ENCODE measurements around the gene CCR5AS.
"Not testable (repeated sequence)": the region's sequence is repeated elsewhere in the genome, so short reads cannot be mapped to it uniquely, and the experiment has no call there.

Gene CCR5AS

DNA sequence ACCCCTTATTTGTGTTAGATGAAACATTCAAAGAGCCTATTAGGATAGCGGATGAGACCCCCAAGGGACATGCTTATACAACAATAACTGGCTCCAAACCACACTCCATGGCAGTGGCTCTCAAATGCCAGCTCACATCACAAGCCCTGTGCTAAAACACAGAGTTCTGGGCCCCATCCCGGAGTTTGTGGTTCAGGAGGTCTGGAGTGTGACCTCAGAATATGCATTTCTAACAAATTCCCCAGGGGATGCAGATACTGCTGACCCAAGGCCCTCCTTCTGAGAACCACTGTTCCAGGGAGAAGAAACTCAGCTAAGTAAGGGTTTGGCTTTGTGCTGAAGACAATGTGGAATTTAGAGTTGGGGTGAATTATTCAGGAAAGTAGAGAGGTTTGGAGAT, 3.8 kb upstream of the CCR5AS start:
- 86 to 98% (median 88%) methylated on average over 2 of the region's 2 CpGs for WGBS, 3 donors
- no peak overlapping the region for H3K27ac ChIP-seq (ENCODE audit: low read depth, low read length)

DNA sequence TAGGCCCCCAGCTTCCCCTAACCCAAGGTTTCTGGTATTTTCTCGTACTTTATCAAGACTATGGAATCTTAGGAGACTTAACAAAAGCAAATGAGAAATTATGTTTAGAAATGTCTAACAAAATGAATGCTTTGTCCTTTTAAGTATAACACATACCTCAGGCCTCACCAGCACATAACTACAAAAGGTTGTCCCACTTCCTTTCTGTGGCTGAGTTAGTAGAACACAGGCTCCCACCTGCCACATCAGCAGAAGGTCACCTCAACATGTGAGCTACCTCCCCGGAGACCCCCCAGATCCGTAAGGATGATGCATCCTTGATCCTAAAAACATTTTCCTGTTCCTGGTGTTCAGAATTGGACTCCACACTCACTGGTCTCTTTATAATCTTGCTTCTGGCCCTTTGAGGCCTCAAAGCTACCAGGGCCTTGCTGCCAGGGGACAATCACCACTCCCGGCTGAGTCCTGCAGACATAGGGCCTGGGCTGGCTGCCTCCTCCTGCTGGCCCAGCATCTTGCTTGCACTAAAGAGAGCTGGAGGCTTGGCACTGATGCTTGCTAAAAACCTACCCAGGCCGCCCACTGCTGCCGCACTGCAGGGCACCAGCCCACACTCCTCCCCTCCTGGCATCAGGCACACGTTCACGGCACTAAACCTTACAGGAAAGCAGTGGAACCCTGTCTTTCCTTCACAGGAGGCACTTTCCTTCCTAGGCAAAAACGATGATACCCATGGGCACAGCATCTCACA, 3.0 kb upstream of the CCR5AS start:
- no peak overlapping the region for H3K27ac ChIP-seq (ENCODE audit: low read depth, low read length)
- 86 to 89% (median 88%) methylated on average over 9 of the region's 9 CpGs for WGBS, 3 donors

- WGBS, 3 donors, result 90% methylated on average over 7 of the region's 7 CpGs
- H3K27ac ChIP-seq (ENCODE audit: low read depth, low read length), result no peak overlapping the region
Observed at GRCh38 chr3:46408853-46409252, 2.0 kb upstream of the CCR5AS start.

GRCh38 chr3:46407970-46408369, 1.1 kb upstream of the CCR5AS start:
- WGBS, 3 donors, result 63 to 75% (median 72%) methylated on average over 7 of the region's 7 CpGs
- H3K27ac ChIP-seq (ENCODE audit: low read depth, low read length), result no peak overlapping the region

DNA sequence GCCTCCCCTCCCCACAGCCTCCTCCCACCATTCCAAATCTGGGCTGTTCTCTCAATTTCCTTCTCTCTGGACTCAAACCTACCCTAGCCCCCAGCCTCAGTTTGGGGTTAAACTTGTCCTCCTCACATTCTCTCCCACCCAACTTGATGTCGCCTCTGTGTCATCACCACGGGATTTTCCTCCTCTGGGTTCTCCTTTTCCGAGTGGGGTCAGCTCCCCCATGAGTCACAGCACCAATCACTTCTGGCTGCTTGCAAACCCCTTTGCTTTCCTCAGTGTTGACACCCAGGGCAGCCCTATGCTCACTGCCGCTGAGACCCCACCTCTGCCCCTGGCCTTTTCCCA, 451 bp downstream of the CCR5AS start:
- WGBS, 3 donors, result 59 to 87% (median 66%) methylated on average over 4 of the region's 4 CpGs

GRCh38 chr3:46405301-46406019, 1.4 kb downstream of the CCR5AS start:
- H3K27ac ChIP-seq (ENCODE audit: low read depth, low read length), result no peak overlapping the region
- WGBS, 3 donors, result 21 to 46% (median 39%) methylated on average over 11 of the region's 11 CpGs

More for the DNA sequence above, 451 bp downstream of the CCR5AS start:
- peak overlapping the region; percentile 49 for H3K27ac ChIP-seq (ENCODE audit: low read depth, low read length)

GRCh38 chr3:46402902-46403301, 4.0 kb downstream of the CCR5AS start:
- 92 to 97% (median 94%) methylated on average over 4 of the region's 4 CpGs for WGBS, 3 donors
- not testable (repeated sequence) for H3K27ac ChIP-seq (ENCODE audit: low read depth, low read length)

DNA sequence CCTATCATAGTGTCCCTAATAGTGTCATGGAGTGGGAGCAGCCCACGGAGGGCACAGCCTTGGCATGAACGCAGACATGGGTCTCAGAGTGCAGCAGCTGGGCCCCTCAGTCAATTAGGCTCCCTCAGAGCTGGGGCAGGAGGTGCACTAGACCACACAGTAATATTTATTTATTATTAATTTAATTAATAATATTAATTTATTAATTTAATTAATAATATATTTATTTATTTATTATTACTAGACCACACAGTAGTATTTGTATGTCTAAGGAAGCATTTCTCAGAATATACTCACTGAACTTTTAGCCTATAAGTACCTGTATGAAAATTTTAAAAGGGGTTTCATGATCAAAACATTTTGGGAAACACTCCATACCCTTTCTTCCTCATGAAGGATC, 5.3 kb downstream of the CCR5AS start:
- 93 to 94% (median 94%) methylated on average over 2 of the region's 2 CpGs for WGBS, 3 donors
- H3K27ac ChIP-seq (ENCODE audit: low read depth, low read length), result no peak overlapping the region

DNA sequence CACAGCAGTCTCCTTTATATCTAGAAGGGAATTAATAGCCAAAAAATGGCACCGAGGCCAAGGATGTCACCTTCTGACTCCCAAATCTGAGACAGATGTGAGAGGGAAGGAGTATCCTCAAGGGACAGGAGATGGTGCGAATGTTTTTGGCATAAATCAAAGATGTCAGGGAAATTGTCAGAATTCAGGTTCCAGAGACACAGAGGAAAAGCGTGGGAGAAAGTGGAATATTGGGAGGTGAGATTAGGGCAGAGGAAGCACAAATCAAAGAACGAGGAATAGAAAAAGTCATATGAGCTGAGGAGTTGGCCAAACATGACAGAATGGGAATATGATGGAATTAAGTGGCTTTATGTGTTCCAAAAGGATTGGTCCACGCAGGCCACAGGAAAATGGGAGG, 6.0 kb downstream of the CCR5AS start:
- 80 to 88% (median 87%) methylated on average over 5 of the region's 5 CpGs for WGBS, 3 donors
- H3K27ac ChIP-seq (ENCODE audit: low read depth, low read length), result no peak overlapping the region

DNA sequence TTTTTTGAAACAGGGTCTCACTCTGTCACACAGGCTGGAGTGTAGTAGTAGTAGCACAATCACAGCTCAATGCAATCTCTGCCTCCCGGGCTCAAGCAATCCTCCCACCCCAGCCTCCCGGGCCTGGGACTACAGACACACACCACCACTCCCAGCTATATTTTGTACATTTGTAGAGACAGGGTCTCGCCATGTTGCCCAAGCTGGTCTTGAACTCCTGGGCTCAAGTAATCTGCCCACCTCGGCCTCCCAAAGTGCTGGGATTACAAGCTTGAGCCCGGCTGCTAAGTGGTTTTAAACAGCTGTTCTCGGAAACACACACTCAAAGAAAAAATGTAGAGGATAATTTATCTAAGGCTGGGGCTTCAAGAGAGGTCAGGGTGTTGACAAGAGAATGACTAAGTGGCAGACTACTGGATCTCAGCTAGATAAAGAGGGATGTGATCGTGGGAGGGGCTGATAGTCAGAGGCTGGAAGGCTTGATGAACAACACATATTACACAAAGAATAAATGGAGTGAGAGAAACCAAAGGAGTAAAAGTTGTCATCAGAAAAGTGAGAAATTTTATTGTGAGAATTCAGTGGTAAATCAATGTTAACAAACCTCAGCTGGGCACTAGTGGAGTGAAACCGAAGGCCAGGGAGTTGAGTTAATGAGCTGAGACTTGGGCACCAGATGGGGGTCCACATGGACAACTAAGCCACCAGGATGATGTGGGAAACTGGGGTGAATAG, 6.7 kb downstream of the CCR5AS start:
- 73 to 77% (median 76%) methylated on average over 8 of the region's 8 CpGs for WGBS, 3 donors
- H3K27ac ChIP-seq (ENCODE audit: low read depth, low read length), result no peak overlapping the region

- WGBS, 3 donors, result 49 to 63% (median 54%) methylated on average over 2 of the region's 2 CpGs
- H3K27ac ChIP-seq (ENCODE audit: low read depth, low read length), result no peak overlapping the region
Observed at GRCh38 chr3:46399557-46399956, 7.3 kb downstream of the CCR5AS start.

DNA sequence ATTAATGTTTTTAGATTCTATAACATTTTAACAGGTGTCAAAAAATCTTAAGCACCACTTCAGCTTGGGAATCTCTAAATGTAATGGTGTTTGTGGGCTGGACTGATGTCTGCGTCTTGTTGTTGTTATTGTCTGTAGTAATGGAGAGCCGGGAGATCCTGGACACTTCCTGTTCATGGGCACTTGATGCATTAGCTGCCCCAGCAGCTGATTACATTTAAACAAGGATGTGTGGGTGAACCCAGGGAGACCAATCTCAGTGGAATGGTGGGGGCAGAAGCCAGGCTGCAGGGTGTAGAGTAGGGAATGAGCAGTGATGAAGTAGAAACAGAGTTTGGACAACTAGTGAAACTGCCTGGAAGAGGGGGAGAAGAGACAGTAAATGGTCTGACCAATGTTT, 7.8 kb downstream of the CCR5AS start:
- WGBS, 3 donors, result 71 to 79% (median 77%) methylated on average over 2 of the region's 2 CpGs
- H3K27ac ChIP-seq (ENCODE audit: low read depth, low read length), result no peak overlapping the region

DNA sequence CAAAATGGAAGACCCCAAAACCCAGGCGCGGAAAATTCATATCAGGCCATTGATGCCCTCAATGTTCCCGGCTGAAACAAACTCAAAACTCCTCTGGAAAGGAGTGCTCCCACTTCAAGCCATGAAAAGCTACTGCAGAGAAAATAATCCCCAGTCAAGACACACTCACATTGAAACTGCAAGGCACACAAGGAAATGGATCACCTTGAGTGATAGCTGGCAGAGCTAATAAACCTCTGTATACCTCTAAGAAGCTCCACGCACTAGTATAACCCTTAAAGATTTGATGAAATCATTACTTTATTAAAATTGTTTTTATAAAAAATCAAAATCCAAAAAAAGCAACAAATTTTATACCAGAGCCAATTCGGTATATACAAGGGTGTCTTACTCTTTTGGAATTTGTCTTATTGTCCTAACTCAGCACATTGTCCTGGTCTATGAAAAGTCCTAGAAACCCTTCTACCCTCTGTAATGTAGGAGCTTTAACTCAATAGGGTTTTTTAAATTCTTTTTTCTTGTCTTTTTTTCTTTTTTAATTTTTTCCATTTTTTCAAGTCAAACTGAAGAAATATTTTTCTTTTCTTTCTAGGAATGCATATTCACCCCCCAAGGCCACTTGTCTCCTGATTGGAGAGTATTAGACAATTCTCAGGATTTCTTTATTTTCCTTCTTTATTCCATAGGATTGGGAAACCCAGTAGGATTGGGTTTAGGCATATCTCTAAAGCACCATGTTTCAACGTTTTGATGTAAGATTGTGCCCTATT, 8.5 kb downstream of the CCR5AS start:
- WGBS, 3 donors, result 87 to 96% (median 95%) methylated on average over 6 of the region's 6 CpGs
- H3K27ac ChIP-seq (ENCODE audit: low read depth, low read length), result no peak overlapping the region

GRCh38 chr3:46397111-46397510, 9.8 kb downstream of the CCR5AS start:
- WGBS, 3 donors, result 69 to 94% (median 93%) methylated on average over 7 of the region's 7 CpGs

GRCh38 chr3:46395766-46396530, 10.9 kb downstream of the CCR5AS start:
- WGBS, 3 donors, result 51 to 63% (median 52%) methylated on average over 6 of the region's 6 CpGs

More at GRCh38 chr3:46397111-46397510, 9.8 kb downstream of the CCR5AS start:
- H3K27ac ChIP-seq (ENCODE audit: low read depth, low read length), result no peak overlapping the region

GRCh38 chr3:46395210-46395661, 11.6 kb downstream of the CCR5AS start:
- no peak overlapping the region for H3K27ac ChIP-seq (ENCODE audit: low read depth, low read length)
- WGBS, 3 donors, result 46 to 80% (median 52%) methylated on average over 6 of the region's 6 CpGs

More at GRCh38 chr3:46395766-46396530, 10.9 kb downstream of the CCR5AS start:
- H3K27ac ChIP-seq (ENCODE audit: low read depth, low read length), result no peak overlapping the region

GRCh38 chr3:46393554-46394434, 13.1 kb downstream of the CCR5AS start:
- WGBS, 3 donors, result 70 to 75% (median 75%) methylated on average over 8 of the region's 8 CpGs
- no peak overlapping the region for H3K27ac ChIP-seq (ENCODE audit: low read depth, low read length)
